ENCODE data around the gene RMRP.

The RMRP gene

DNA sequence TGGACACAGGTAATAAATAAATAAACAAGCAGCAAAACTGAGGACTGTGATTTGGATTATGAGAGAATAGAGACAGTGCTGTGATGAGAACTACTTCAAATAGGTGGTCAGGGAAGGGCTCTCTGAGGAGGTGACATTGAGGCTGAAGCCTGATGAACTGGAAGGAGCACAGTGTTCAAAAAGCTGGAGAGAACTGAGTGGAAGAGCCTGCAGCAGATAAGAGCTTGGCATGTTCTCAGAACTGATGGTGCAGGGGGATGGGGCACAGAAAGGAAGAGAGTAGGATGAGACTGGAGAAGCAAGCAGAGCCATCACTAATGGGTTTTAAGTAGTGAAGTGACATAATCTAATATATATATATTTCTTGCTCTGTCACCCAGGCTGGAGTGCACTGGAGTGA, 43.1 kb upstream of the RMRP start:
- 0 out of 2 replicates have a peak, but pooled peaks cover 5% of the 10 kb centered on the region for H3F3A ChIP-seq (ENCODE audit: control insufficient read depth, insufficient read depth)
- TF ChIP-seq, protein P1, sequence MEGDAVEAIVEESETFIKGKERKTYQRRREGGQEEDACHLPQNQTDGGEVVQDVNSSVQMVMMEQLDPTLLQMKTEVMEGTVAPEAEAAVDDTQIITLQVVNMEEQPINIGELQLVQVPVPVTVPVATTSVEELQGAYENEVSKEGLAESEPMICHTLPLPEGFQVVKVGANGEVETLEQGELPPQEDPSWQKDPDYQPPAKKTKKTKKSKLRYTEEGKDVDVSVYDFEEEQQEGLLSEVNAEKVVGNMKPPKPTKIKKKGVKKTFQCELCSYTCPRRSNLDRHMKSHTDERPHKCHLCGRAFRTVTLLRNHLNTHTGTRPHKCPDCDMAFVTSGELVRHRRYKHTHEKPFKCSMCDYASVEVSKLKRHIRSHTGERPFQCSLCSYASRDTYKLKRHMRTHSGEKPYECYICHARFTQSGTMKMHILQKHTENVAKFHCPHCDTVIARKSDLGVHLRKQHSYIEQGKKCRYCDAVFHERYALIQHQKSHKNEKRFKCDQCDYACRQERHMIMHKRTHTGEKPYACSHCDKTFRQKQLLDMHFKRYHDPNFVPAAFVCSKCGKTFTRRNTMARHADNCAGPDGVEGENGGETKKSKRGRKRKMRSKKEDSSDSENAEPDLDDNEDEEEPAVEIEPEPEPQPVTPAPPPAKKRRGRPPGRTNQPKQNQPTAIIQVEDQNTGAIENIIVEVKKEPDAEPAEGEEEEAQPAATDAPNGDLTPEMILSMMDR (IDR thresholded peaks at IDR 0.05; ENCODE audit: low read depth, low read length, poor library complexity, severe bottlenecking): no peak
- no peak for TF ChIP-seq EZH2phosphoT487 (IDR thresholded peaks at IDR 0.05; ENCODE audit: borderline replicate concordance, low read length)
- no peaks in the 10 kb centered on the region for H3K9me3 ChIP-seq (ENCODE audit: control insufficient read depth, insufficient read depth, low read length)
- H3K36me3 ChIP-seq (ENCODE audit: control insufficient read depth, low read length): peaks cover 95% of the 10 kb centered on the region
- H4K20me1 ChIP-seq (ENCODE audit: control insufficient read depth, insufficient read depth, low read depth, low read length): no peaks in the 10 kb centered on the region
- no peak overlapping the region for H3K27ac ChIP-seq (ENCODE audit: low read depth, low read length)
- no peaks in the 10 kb centered on the region for H3K9me2 ChIP-seq (replicated peaks; ENCODE audit: control insufficient read depth, low read length)
- H3K27me3 ChIP-seq (ENCODE audit: control insufficient read depth, low read length): no peaks in the 10 kb centered on the region
- 0 out of 2 replicates have a peak, but pooled peaks cover 3% of the 10 kb centered on the region for H3K4me1 ChIP-seq (ENCODE audit: control insufficient read depth, low read length)
- H3K79me2 ChIP-seq (ENCODE audit: control insufficient read depth, low read length): no peaks in the 10 kb centered on the region
- no peak overlapping the region for H3K4me2 ChIP-seq (ENCODE audit: low read length)
- H3K4me3 ChIP-seq (ENCODE audit: low read length): no peak overlapping the region

DNA sequence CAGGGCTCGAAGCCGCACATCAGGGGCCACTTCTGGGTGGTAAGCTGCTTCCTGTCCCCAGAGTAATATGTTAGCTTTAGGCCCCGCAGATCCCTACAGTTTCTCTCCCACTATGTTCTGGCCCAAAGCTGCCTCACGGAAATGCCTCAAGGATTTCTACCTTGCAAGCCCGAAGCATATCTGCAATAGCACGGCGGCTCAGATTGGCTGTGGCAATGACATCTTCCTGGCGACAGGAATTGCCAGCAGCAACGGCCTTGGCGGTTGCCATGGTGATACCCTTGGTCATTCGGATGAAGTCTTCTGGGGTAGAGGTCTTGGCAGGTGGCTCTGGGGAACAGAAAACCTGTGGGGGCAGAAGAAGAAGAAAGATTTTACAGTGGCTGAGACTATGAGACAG, 42.2 kb upstream of the RMRP start:
- no peak overlapping the region for H3K4me2 ChIP-seq (ENCODE audit: low read length)
- peaks cover 91% of the 10 kb centered on the region for H3K36me3 ChIP-seq (ENCODE audit: control insufficient read depth, low read length)
- no peaks in the 10 kb centered on the region for H4K20me1 ChIP-seq (ENCODE audit: control insufficient read depth, insufficient read depth, low read depth, low read length)
- no peak overlapping the region for H3K4me3 ChIP-seq (ENCODE audit: low read length)
- H3K4me1 ChIP-seq (ENCODE audit: control insufficient read depth, low read length): 0 out of 2 replicates have a peak, but pooled peaks cover 3% of the 10 kb centered on the region
- H3K79me2 ChIP-seq (ENCODE audit: control insufficient read depth, low read length): no peaks in the 10 kb centered on the region
- H3K9me3 ChIP-seq (ENCODE audit: control insufficient read depth, insufficient read depth, low read length): no peaks in the 10 kb centered on the region
- H3K27me3 ChIP-seq (ENCODE audit: control insufficient read depth, low read length): no peaks in the 10 kb centered on the region
- H3F3A ChIP-seq (ENCODE audit: control insufficient read depth, insufficient read depth): 0 out of 2 replicates have a peak, but pooled peaks cover 5% of the 10 kb centered on the region
- no peaks in the 10 kb centered on the region for H3K9me2 ChIP-seq (replicated peaks; ENCODE audit: control insufficient read depth, low read length)
- no peak overlapping the region for H3K27ac ChIP-seq (ENCODE audit: low read depth, low read length)
- TF ChIP-seq, protein P1 (IDR thresholded peaks at IDR 0.05; ENCODE audit: low read depth, low read length, poor library complexity, severe bottlenecking): no peak
- no peak for TF ChIP-seq EZH2phosphoT487 (IDR thresholded peaks at IDR 0.05; ENCODE audit: borderline replicate concordance, low read length)

DNA sequence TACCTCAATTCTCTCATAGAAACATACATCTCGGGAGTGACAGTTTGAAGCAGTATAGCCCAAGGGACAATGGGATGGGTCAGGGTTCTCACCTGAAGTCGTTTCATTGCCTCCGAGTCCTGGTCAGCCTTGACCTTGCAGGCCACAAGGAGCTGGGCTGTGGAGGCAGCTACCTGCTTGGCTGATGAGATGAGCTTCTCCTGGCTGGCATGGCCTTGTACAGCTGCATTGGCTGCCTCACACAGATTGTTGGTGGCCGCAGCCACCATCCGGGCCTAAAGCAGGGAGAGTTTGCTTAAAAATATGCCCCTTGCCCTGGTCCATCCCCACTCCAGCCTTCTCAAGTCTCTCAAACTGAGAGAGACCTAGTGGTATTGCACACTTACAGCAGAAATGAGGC, 40.4 kb upstream of the RMRP start:
- no peaks in the 10 kb centered on the region for H3K9me3 ChIP-seq (ENCODE audit: control insufficient read depth, insufficient read depth, low read length)
- H3K9me2 ChIP-seq (replicated peaks; ENCODE audit: control insufficient read depth, low read length): no peaks in the 10 kb centered on the region
- H3K4me3 ChIP-seq (ENCODE audit: low read length): no peak overlapping the region
- no peak overlapping the region for H3K4me2 ChIP-seq (ENCODE audit: low read length)
- H3K4me1 ChIP-seq (ENCODE audit: control insufficient read depth, low read length): 0 out of 2 replicates have a peak, but pooled peaks cover 3% of the 10 kb centered on the region
- peaks cover 73% of the 10 kb centered on the region for H3K36me3 ChIP-seq (ENCODE audit: control insufficient read depth, low read length)
- no peak overlapping the region for H3K27ac ChIP-seq (ENCODE audit: low read depth, low read length)
- H3K79me2 ChIP-seq (ENCODE audit: control insufficient read depth, low read length): no peaks in the 10 kb centered on the region
- H3F3A ChIP-seq (ENCODE audit: control insufficient read depth, insufficient read depth): 0 out of 2 replicates have a peak, but pooled peaks cover 5% of the 10 kb centered on the region
- TF ChIP-seq, protein P1 (IDR thresholded peaks at IDR 0.05; ENCODE audit: low read depth, low read length, poor library complexity, severe bottlenecking): no peak
- TF ChIP-seq EZH2phosphoT487 (IDR thresholded peaks at IDR 0.05; ENCODE audit: borderline replicate concordance, low read length): no peak
- H4K20me1 ChIP-seq (ENCODE audit: control insufficient read depth, insufficient read depth, low read depth, low read length): no peaks in the 10 kb centered on the region
- H3K27me3 ChIP-seq (ENCODE audit: control insufficient read depth, low read length): no peaks in the 10 kb centered on the region
